Spinal cord (tissue), 10 donors: Measurements from ENCODE around the gene TCIRG1. TPM values are rescaled to one million over a fixed set of nuclear protein-coding genes. Genes with fewer than 3 reads are reported as not detected.

Experiments
- DNase-seq, 6 donors: peaks; one replicate each; pipeline versions ENCODE4 v3.0.0 to v3.0.0-alpha.2; 2013 to 2015; ENCODE audit warnings: low spot score in 6 of 6, low read depth in 4 of 6
- H3K27ac ChIP-seq: one replicate; pipeline ENCODE4 v1.5.1; 2013; ENCODE audit warnings: low read depth, low read length, control low read depth
- H3K27me3 ChIP-seq: one replicate; pipeline ENCODE4 v1.6.1; 2013; ENCODE audit warnings: low read length; ENCODE audit not compliant: control insufficient read depth, insufficient read depth
- H3K36me3 ChIP-seq: one replicate; pipeline ENCODE4 v1.6.1; 2013; ENCODE audit warnings: low read length; ENCODE audit not compliant: control insufficient read depth, insufficient read depth
- H3K4me1 ChIP-seq: one replicate; pipeline ENCODE4 v1.6.1; 2013; ENCODE audit warnings: low read length; ENCODE audit not compliant: control insufficient read depth, insufficient read depth
- H3K4me3 ChIP-seq: one replicate; pipeline ENCODE4 v1.5.1; 2013; ENCODE audit warnings: low read depth, low read length, control low read depth
- H3K9me3 ChIP-seq: one replicate; pipeline ENCODE4 v1.6.1; 2013; ENCODE audit warnings: low read length; ENCODE audit not compliant: control insufficient read depth, insufficient read depth
- WGBS: methylation state at CpG from one replicate; pipeline ENCODE4 v1.1.5; 2013; ENCODE audit warnings: missing lambda C conversion rate; ENCODE audit not compliant: insufficient coverage; 5-methylcytosine and 5-hydroxymethylcytosine counted together
- polyA plus RNA-seq, 2 donors: library from polyadenylated mRNA; unstranded; fragments of 120-200 nt; gene quantifications; one replicate each; pipeline ENCODE4 v1.2.1, GENCODE V29; 2013; ENCODE audit not compliant: insufficient read length in 2 of 2
- total RNA-seq, 2 donors: library from RNA; depleted of rRNA in 1 of 2; stranded (reverse); fragments of 120-200 nt in 1 of 2; fragments of >200 nt in 1 of 2; gene quantifications; one replicate each; pipeline versions ENCODE4 v1.2.3 to v1.2.4, GENCODE V29; 2013 to 2014
- donor health status: healthy.

Gene TCIRG1
- total and polyA plus RNA-seq, 4 donors: 9.1 to 33.5 (median 17.6) TPM

- H3K4me3 ChIP-seq: no peak overlapping the region
- 93% methylated on average over 20 of the region's 21 CpGs for WGBS
Observed at GRCh38 chr11:68027667-68028066, 11.2 kb upstream of the TCIRG1 start.

GRCh38 chr11:68028802-68029545, 9.9 kb upstream of the TCIRG1 start:
- no peak overlapping the region for H3K4me3 ChIP-seq
- H3K4me1 ChIP-seq: peaks cover 42% of the 10 kb centered on the region
- H3K27ac ChIP-seq: no peak overlapping the region
- H3K27me3 ChIP-seq: no peaks in the 10 kb centered on the region
- DNase-seq: no peak
- WGBS: 90% methylated on average over 11 of the region's 12 CpGs
- H3K36me3 ChIP-seq: peaks cover 44% of the 10 kb centered on the region
- no peaks in the 10 kb centered on the region for H3K9me3 ChIP-seq

More at GRCh38 chr11:68027667-68028066, 11.2 kb upstream of the TCIRG1 start:
- DNase-seq: no peak
- Histone ChIP-seq H3K27me3 (no peaks in the 10 kb centered on the region), H3K9me3 (no peaks in the 10 kb centered on the region), H3K4me1 (peaks cover 35% of the 10 kb centered on the region), H3K27ac (no peak overlapping the region), H3K36me3 (peaks cover 30% of the 10 kb centered on the region)

DNA sequence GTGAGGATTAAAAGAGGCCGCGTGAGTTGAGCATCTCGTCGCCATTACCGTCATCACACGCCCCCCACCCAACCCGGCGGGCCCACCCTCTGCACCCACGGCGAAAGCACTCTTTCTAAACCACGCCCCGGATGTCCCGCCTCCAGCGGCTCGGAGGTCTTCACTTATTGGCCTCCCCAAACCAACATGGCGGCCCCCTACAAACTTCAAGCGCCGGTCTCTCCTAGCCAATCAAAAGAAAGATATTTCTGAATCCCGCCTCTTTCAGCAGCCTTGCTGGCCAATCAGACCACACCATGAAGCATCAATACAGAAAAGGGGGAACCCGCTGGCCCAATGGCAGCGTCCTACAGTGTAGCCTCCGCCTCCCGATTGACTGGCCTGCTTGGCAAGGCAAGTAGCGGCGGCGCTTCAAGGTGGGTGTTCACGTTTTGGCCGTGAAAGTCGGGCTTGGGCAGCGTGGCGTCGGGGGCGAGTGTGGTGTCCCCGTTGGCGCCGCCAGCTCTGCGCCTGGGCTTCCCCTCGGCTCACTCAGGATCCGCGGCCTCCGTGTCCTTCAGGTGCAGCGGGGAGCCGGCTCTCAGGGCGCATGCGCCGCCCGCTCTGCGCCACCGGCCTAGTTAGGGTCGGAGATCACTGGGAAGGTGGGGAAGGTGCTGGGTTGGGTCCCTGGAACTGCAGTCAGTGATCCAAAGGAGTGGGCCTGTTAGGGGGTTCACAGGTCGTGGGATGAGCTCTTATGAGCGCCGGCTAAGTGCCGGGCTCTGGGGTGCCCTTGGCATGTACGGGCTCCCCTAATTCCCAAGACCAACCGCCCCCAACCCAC, 8.3 kb upstream of the TCIRG1 start, which contains the start of gene NDUFS8:
Gene NDUFS8 (plus strand): TSS at position 364 of the 826 bp plus-strand sequence. CDS start 1,471 bp downstream, outside the sequence.
- Histone ChIP-seq H3K4me1 (peaks cover 42% of the 10 kb centered on the region), H3K27ac (peak within 1 kb of the TSS; percentile 88), H3K9me3 (no peaks in the 10 kb centered on the region), H3K36me3 (peaks cover 58% of the 10 kb centered on the region), H3K27me3 (no peaks in the 10 kb centered on the region), H3K4me3 (peak within 1 kb of the TSS; percentile 80)
- peak; percentile 97 to 100 (median 99) for DNase-seq
- WGBS: 0% methylated on average over 52 of the region's 56 CpGs

DNA sequence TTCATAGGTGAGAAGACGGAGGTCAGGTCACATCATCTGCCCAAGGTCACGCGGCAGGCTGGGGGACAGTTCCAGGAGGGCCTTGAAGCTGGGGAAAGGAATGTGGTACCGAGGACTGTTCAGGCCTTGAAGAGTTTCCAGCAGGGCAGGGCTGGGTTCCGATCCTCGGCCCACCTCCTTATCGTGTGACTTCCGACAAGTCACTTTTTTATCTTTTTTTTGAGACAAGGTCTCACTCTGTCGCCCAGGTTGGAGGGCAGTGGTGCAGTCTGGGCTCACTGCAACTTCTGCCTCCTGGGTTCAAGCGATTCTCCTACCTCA, 7.7 kb upstream of the TCIRG1 start:
- H3K4me3 ChIP-seq: peak overlapping the region; percentile 80
- WGBS: 14% methylated on average over 8 of the region's 10 CpGs

DNA sequence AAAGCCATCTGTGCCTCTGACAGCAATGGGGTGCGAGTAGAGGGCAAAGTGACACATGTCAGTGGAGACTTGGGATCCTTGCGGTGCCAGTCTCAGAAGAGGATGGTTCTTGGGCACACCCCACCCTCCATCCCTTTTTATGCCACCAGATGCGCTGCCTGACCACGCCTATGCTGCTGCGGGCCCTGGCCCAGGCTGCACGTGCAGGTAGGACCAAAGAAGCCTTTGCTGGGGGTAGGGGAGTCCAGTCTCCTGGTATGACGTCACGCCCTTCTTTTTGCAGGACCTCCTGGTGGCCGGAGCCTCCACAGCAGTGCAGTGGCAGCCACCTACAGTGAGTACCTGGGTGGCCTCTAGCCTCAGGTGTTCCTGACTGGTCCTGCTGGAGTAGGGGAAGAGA, 6.8 kb upstream of the TCIRG1 start:
- DNase-seq: no peak
- H3K4me3 ChIP-seq: no peak overlapping the region
- peaks cover 62% of the 10 kb centered on the region for H3K36me3 ChIP-seq
- 85% methylated on average over 5 of the region's 9 CpGs for WGBS
- no peak overlapping the region for H3K27ac ChIP-seq
- no peaks in the 10 kb centered on the region for H3K9me3 ChIP-seq
- H3K4me1 ChIP-seq: peaks cover 42% of the 10 kb centered on the region
- no peaks in the 10 kb centered on the region for H3K27me3 ChIP-seq

More for the DNA sequence above, 7.7 kb upstream of the TCIRG1 start:
- peaks cover 42% of the 10 kb centered on the region for H3K4me1 ChIP-seq
- peak overlapping the region; percentile 88 for H3K27ac ChIP-seq
- DNase-seq: no peak
- no peaks in the 10 kb centered on the region for H3K27me3 ChIP-seq
- no peaks in the 10 kb centered on the region for H3K9me3 ChIP-seq
- H3K36me3 ChIP-seq: peaks cover 60% of the 10 kb centered on the region

- WGBS: 96% methylated on average over 29 of the region's 29 CpGs
- H3K27ac ChIP-seq: no peak overlapping the region
- no peak overlapping the region for H3K4me3 ChIP-seq
- H3K9me3 ChIP-seq: no peaks in the 10 kb centered on the region
- DNase-seq: no peak
- H3K36me3 ChIP-seq: peaks cover 57% of the 10 kb centered on the region
- no peaks in the 10 kb centered on the region for H3K27me3 ChIP-seq
- peaks cover 50% of the 10 kb centered on the region for H3K4me1 ChIP-seq
Observed at GRCh38 chr11:68032997-68033707, 5.7 kb upstream of the TCIRG1 start.

- no peak overlapping the region for H3K4me3 ChIP-seq
- peaks cover 57% of the 10 kb centered on the region for H3K36me3 ChIP-seq
- H3K27me3 ChIP-seq: peaks cover 4% of the 10 kb centered on the region
- H3K9me3 ChIP-seq: no peaks in the 10 kb centered on the region
- WGBS: 92% methylated on average over 12 of the region's 12 CpGs
- H3K27ac ChIP-seq: no peak overlapping the region
- H3K4me1 ChIP-seq: peaks cover 54% of the 10 kb centered on the region
- DNase-seq: no peak
Observed at GRCh38 chr11:68033708-68034045, 5.1 kb upstream of the TCIRG1 start.

DNA sequence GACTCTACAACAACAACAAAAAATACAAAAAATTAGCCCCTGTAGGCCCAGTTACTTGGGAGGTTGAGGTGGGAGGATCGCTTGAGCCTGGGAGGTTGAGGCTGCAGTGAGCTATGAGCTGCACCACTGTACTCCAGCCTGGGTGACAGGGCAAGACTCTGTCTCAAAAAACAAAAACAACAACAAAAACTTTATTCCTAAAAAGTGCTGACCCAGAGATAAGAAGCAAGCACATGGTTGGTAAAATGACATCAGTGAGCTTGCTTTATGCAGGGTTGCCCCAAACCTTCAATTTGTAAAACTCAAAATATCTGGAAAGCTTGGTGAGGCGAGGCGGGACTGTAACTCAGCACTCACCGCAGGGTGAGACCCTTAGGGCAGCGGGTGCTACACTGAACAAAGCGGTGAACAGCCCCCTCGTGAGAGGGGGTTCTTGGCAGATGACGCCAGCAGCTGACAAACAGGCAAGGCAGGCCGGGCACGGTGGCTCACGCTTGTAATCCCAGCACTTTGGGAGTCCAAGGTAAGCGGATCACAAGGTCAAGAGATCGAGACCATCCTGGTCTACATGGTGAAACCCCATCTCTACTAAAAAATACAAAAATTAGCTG, 3.5 kb upstream of the TCIRG1 start:
- H3K27me3 ChIP-seq: peaks cover 11% of the 10 kb centered on the region
- peaks cover 59% of the 10 kb centered on the region for H3K36me3 ChIP-seq
- DNase-seq: no peak
- H3K9me3 ChIP-seq: no peaks in the 10 kb centered on the region
- H3K4me3 ChIP-seq: no peak overlapping the region
- whole genome bisulfite sequencing: 89% methylated on average over 12 of the region's 13 CpGs
- no peak overlapping the region for H3K27ac ChIP-seq
- peaks cover 54% of the 10 kb centered on the region for H3K4me1 ChIP-seq

GRCh38 chr11:68036141-68036716, 2.6 kb upstream of the TCIRG1 start:
- Histone ChIP-seq H3K36me3 (peaks cover 63% of the 10 kb centered on the region), H3K9me3 (no peaks in the 10 kb centered on the region), H3K27me3 (peaks cover 11% of the 10 kb centered on the region), H3K4me3 (no peak overlapping the region), H3K27ac (no peak overlapping the region), H3K4me1 (peaks cover 55% of the 10 kb centered on the region)
- no peak for DNase-seq
- WGBS: 86% methylated on average over 27 of the region's 27 CpGs
